Hepatocyte (in vitro differentiated cells): ENCODE results near the gene SRGAP2B. TPM values are rescaled to one million over a fixed set of nuclear protein-coding genes. Genes with fewer than 3 reads are reported as not detected.
"Not testable (repeated sequence)": the region's sequence is repeated elsewhere in the genome, so short reads cannot be mapped to it uniquely, and the experiment has no call there.

ENCODE experiments used
- DNase-seq: peaks from one replicate; pipeline ENCODE4 v3.0.0-alpha.2; 2016; ENCODE audit warnings: low spot score
- H2AFZ ChIP-seq: fragments of 200-600 bp; sonication (generic); 2 replicates; pipeline ENCODE4 v1.6.0; 2016; ENCODE audit warnings: antibody characterized with exemption, mild to moderate bottlenecking
- H3K27ac ChIP-seq: fragments of 200-600 bp; sonication (generic); 2 replicates; pipeline ENCODE4 v1.5.1; 2016; ENCODE audit warnings: mild to moderate bottlenecking
- H3K27me3 ChIP-seq: fragments of 200-600 bp; sonication (generic); 2 replicates; pipeline ENCODE4 v1.6.1; 2016
- H3K36me3 ChIP-seq: fragments of 200-600 bp; sonication (generic); replicated peaks from 2 replicates; pipeline ENCODE4 v1.5.1; 2016; ENCODE audit warnings: low read depth; ENCODE audit not compliant: insufficient read depth
- H3K4me1 ChIP-seq: fragments of 200-600 bp; sonication (generic); 2 replicates; pipeline ENCODE4 v1.5.1; 2016; ENCODE audit warnings: mild to moderate bottlenecking, moderate library complexity; ENCODE audit not compliant: insufficient read depth
- H3K4me2 ChIP-seq: fragments of 200-600 bp; sonication (generic); 2 replicates; pipeline ENCODE4 v1.6.0; 2016
- H3K4me3 ChIP-seq: fragments of 200-600 bp; sonication (generic); 2 replicates; pipeline ENCODE4 v1.5.1; 2016; ENCODE audit warnings: mild to moderate bottlenecking
- H3K79me2 ChIP-seq: fragments of 200-600 bp; sonication (generic); 2 replicates; pipeline ENCODE4 v1.6.0; 2017; ENCODE audit warnings: mild to moderate bottlenecking
- H3K9me2 ChIP-seq: fragments of 200-600 bp; sonication (generic); replicated peaks from 2 replicates; pipeline ENCODE4 v1.6.0; 2017; ENCODE audit warnings: mild to moderate bottlenecking; ENCODE audit not compliant: insufficient read depth
- H3K9me3 ChIP-seq: fragments of 200-600 bp; sonication (generic); 2 replicates; pipeline ENCODE4 v1.5.1; 2016; ENCODE audit warnings: low read depth, mild to moderate bottlenecking
- H4K20me1 ChIP-seq: fragments of 200-600 bp; sonication (generic); 2 replicates; pipeline ENCODE4 v1.6.0; 2016; ENCODE audit warnings: mild to moderate bottlenecking; ENCODE audit not compliant: insufficient read depth, poor library complexity, severe bottlenecking
- EZH2 ChIP-seq: fragments of 200-600 bp; sonication (generic); IDR thresholded peaks from 2 replicates; pipeline ENCODE4 v1.6.1; 2016; ENCODE audit warnings: antibody characterized with exemption, mild to moderate bottlenecking, borderline replicate concordance
- EZH2phosphoT487 ChIP-seq: fragments of 200-600 bp; sonication (generic); IDR thresholded peaks from one replicate; pipeline ENCODE4 v1.6.1; 2018; ENCODE audit warnings: antibody characterized with exemption, mild to moderate bottlenecking, low read depth, moderate library complexity; ENCODE audit not compliant: unreplicated experiment, severe bottlenecking
- WGBS: methylation state at CpG from one replicate; pipeline ENCODE4 v1.1.6; 2016; ENCODE audit warnings: low lambda C conversion rate; ENCODE audit errors: missing lambda C conversion rate; 5-methylcytosine and 5-hydroxymethylcytosine counted together
- polyA plus RNA-seq: library from polyadenylated mRNA; unstranded; fragments of >200 nt; fragmentation: Nextera tagmentation; extraction: Ambion mirVana; gene quantifications from 2 replicates; pipeline ENCODE4 v1.2.1, GENCODE V29; 2016
- small RNA-seq: library from RNA; depleted of rRNA; stranded (forward); fragments of <200 nt; gene quantifications from one replicate; pipeline ENCODE3, GENCODE V24; 2014
- total RNA-seq: library from RNA; depleted of rRNA; stranded (reverse); fragments of >200 nt; gene quantifications from 2 replicates; pipeline ENCODE4 v1.2.3, GENCODE V29; 2014

SRGAP2B gene
- total and polyA plus RNA-seq, 2 experiments from 2014 or later: 7.1 to 9.0 TPM

GRCh38 chr1:144883022-144883421 is 212.1 kb downstream of the SRGAP2B start:
- peak; percentile 6 for DNase-seq
- not testable (repeated sequence) for H3K4me1 ChIP-seq, H3K9me2 ChIP-seq, H3K27me3 ChIP-seq, H3K79me2 ChIP-seq, H3K36me3 ChIP-seq, H2AFZ ChIP-seq, H3K4me3 ChIP-seq, H4K20me1 ChIP-seq, H3K27ac ChIP-seq, H3K9me3 ChIP-seq
- peak overlapping the region; percentile 86 for H3K4me2 ChIP-seq
- 0% methylated on average over 12 of the region's 47 CpGs for WGBS
- TF ChIP-seq EZH2 (peak; percentile 96), EZH2phosphoT487 (peak; percentile 44)

GRCh38 chr1:144882343-144882742 is 212.8 kb downstream of the SRGAP2B start:
- WGBS: no CpG with 5 or more reads among the region's 42 CpGs
- not testable (repeated sequence) for H3K79me2 ChIP-seq

GRCh38 chr1:144858607-144859006 is 236.5 kb downstream of the SRGAP2B start:
- not testable (repeated sequence) for H3K27me3 ChIP-seq, H3K9me2 ChIP-seq, H3K27ac ChIP-seq, H3K9me3 ChIP-seq, H3K79me2 ChIP-seq, H3K4me1 ChIP-seq, DNase-seq, H4K20me1 ChIP-seq, H3K4me2 ChIP-seq, H3K4me3 ChIP-seq, H3K36me3 ChIP-seq, H2AFZ ChIP-seq
- 85% methylated on average over 3 of the region's 3 CpGs for WGBS

More at GRCh38 chr1:144882343-144882742, 212.8 kb downstream of the SRGAP2B start:
- H3K4me1 ChIP-seq, H3K9me2 ChIP-seq, H3K4me2 ChIP-seq, H3K27me3 ChIP-seq, H3K27ac ChIP-seq, H3K4me3 ChIP-seq, H2AFZ ChIP-seq, H3K9me3 ChIP-seq, H4K20me1 ChIP-seq, DNase-seq, H3K36me3 ChIP-seq: not testable (repeated sequence)

Small RNA genes lying within 50 kb of the gene (small RNA-seq; reads per million reads assigned to genes)
- not detected for gene AC242498.1

Other genes starting within 250 kb of the SRGAP2B start
- gene FAM72D, start 646 bp upstream of the SRGAP2B start, total RNA-seq: 0.24 and 0.40 TPM in 2 replicates
- gene FAM72D, start 646 bp upstream of the SRGAP2B start, polyA plus RNA-seq: 0.40 and 0.63 TPM in 2 replicates
- not detected in 2 replicates for gene PPIAL4D, start 146.8 kb upstream of the SRGAP2B start, total RNA-seq
- gene PPIAL4D, start 146.8 kb upstream of the SRGAP2B start, polyA plus RNA-seq: not detected in 2 replicates